Ascending aorta (tissue), 2 donors: Measurements from ENCODE around the gene ZBTB7C. TPM values are rescaled to one million over a fixed set of nuclear protein-coding genes. Genes with fewer than 3 reads are reported as not detected.

ENCODE experiments used
- DNase-seq, 2 donors: peaks; one replicate each; pipeline ENCODE4 v3.0.0-alpha.2; 2019; ENCODE audit warnings: low spot score in 2 of 2
- H3K27ac ChIP-seq, 2 donors: fragments of 200-600 bp; sonication (generic); one replicate each; pipeline ENCODE4 v1.5.1; 2016 to 2017; ENCODE audit warnings: mild to moderate bottlenecking in 1 of 2
- H3K27me3 ChIP-seq: fragments of 200-600 bp; sonication (generic); one replicate; pipeline ENCODE4 v1.5.1; 2017
- H3K36me3 ChIP-seq, 2 donors: fragments of 200-600 bp; sonication (generic); one replicate each; pipeline ENCODE4 v1.5.1; 2016
- H3K4me1 ChIP-seq, 2 donors: fragments of 200-600 bp; sonication (generic); one replicate each; pipeline ENCODE4 v1.5.1; 2016 to 2017; ENCODE audit warnings: mild to moderate bottlenecking in 1 of 2
- H3K4me3 ChIP-seq, 2 donors: fragments of 200-600 bp; sonication (generic); one replicate each; pipeline ENCODE4 v1.5.1; 2016 to 2017; ENCODE audit warnings: mild to moderate bottlenecking in 1 of 2
- H3K9me3 ChIP-seq, 2 donors: fragments of 200-600 bp; sonication (generic); one replicate each; pipeline ENCODE4 v1.5.1; 2016
- CTCF ChIP-seq, 3 experiments: fragments of 200-600 bp in 2 of 3; fragments of 450-650 bp in 1 of 3; sonication (generic) in 2 of 3; IDR thresholded peaks; one replicate each; pipeline ENCODE4 v1.5.1; 2016 to 2019; ENCODE audit warnings: antibody characterized with exemption in 3 of 3, mild to moderate bottlenecking in 1 of 3, moderate library complexity in 1 of 3
- intact Hi-C: fragments of 100-400 bp; cut with DNase I; formaldehyde crosslinking; loops from one replicate; pipeline ENCODE4 v1.15.1; 2023
- total RNA-seq: library from RNA; depleted of rRNA; stranded (reverse); fragments of >200 nt; gene quantifications from one replicate; pipeline ENCODE4 v1.1.0, GENCODE V29; 2016

ZBTB7C gene
- total RNA-seq, 1 donor from 2014 or later, result 8.1 TPM

GRCh38 chr18:48348739-48349138 is 60.4 kb downstream of the ZBTB7C start:
- no peak for TF ChIP-seq CTCF (IDR thresholded peaks at IDR 0.05)
- no peak overlapping the region for H3K27ac ChIP-seq

GRCh38 chr18:48347756-48348326 is 61.3 kb downstream of the ZBTB7C start:
- Histone ChIP-seq H3K27me3 (no peaks in the 10 kb centered on the region), H3K4me1 (peaks cover 3 to 8% of the 10 kb centered on the region in 2 donors), H3K4me3 (no peak overlapping the region), H3K9me3 (no peaks in the 10 kb centered on the region), H3K27ac (no peak overlapping the region), H3K36me3 (no peaks in the 10 kb centered on the region)
- intact Hi-C loops, result no loop called here
- no peak for DNase-seq
- TF ChIP-seq CTCF (IDR thresholded peaks at IDR 0.05), result no peak

More at GRCh38 chr18:48348739-48349138, 60.4 kb downstream of the ZBTB7C start:
- Histone ChIP-seq H3K4me3 (no peak overlapping the region), H3K9me3 (no peaks in the 10 kb centered on the region), H3K4me1 (no peaks in the 10 kb centered on the region), H3K27me3 (no peaks in the 10 kb centered on the region), H3K36me3 (no peaks in the 10 kb centered on the region)
- no peak for DNase-seq
- intact Hi-C loops, result no loop called here

- DNase-seq, result no peak
- intact Hi-C loops, result no loop called here
- H3K36me3 ChIP-seq, result no peaks in the 10 kb centered on the region
Observed at GRCh38 chr18:48345596-48345995, 63.6 kb downstream of the ZBTB7C start.

GRCh38 chr18:48342581-48342980 is 66.6 kb downstream of the ZBTB7C start:
- H3K27ac ChIP-seq, result peak overlapping the region; percentile 81 to 84
- no peaks in the 10 kb centered on the region for H3K27me3 ChIP-seq
- H3K4me1 ChIP-seq, result peaks cover 4 to 26% of the 10 kb centered on the region in 2 donors
- peak overlapping the region; percentile 35 to 37 for H3K4me3 ChIP-seq
- no peaks in the 10 kb centered on the region for H3K9me3 ChIP-seq
- DNase-seq, result no peak
- no peak for TF ChIP-seq CTCF (IDR thresholded peaks at IDR 0.05)
- no peaks in the 10 kb centered on the region for H3K36me3 ChIP-seq
- intact Hi-C loops, result loop anchor here (5.0 kb wide), 3 partner anchors 65 to 180 kb away; partner anchors contain the start of gene ZBTB7C

More at GRCh38 chr18:48345596-48345995, 63.6 kb downstream of the ZBTB7C start:
- Histone ChIP-seq H3K9me3 (no peaks in the 10 kb centered on the region), H3K4me1 (peaks cover 4 to 26% of the 10 kb centered on the region in 2 donors), H3K27me3 (no peaks in the 10 kb centered on the region), H3K4me3 (no peak overlapping the region), H3K27ac (no peak overlapping the region)
- TF ChIP-seq CTCF (IDR thresholded peaks at IDR 0.05), result peak in 1 of 3 experiments; percentile 32

- DNase-seq, result no peak
- Histone ChIP-seq H3K9me3 (no peaks in the 10 kb centered on the region), H3K27me3 (no peaks in the 10 kb centered on the region), H3K4me3 (peak overlapping the region in 1 of 2 donors; percentile 37), H3K36me3 (no peaks in the 10 kb centered on the region), H3K4me1 (peaks cover 4 to 28% of the 10 kb centered on the region in 2 donors), H3K27ac (peak overlapping the region; percentile 81 to 84)
- intact Hi-C loops, result loop anchor here (5.0 kb wide), 3 partner anchors 65 to 180 kb away; partner anchors contain the start of gene ZBTB7C
- no peak for TF ChIP-seq CTCF (IDR thresholded peaks at IDR 0.05)
Observed at GRCh38 chr18:48342125-48342524, 67.1 kb downstream of the ZBTB7C start.
